ENCODE measurements around the gene FAM227B. TPM values are rescaled to one million over a fixed set of nuclear protein-coding genes. Genes with fewer than 3 reads are reported as not detected.
"Not testable (repeated sequence)": the region's sequence is repeated elsewhere in the genome, so short reads cannot be mapped to it uniquely, and the experiment has no call there.

FAM227B gene
- total and polyA plus RNA-seq, 3 donors from 2014 or later: 19.0 to 36.4 (median 28.3) TPM

DNA sequence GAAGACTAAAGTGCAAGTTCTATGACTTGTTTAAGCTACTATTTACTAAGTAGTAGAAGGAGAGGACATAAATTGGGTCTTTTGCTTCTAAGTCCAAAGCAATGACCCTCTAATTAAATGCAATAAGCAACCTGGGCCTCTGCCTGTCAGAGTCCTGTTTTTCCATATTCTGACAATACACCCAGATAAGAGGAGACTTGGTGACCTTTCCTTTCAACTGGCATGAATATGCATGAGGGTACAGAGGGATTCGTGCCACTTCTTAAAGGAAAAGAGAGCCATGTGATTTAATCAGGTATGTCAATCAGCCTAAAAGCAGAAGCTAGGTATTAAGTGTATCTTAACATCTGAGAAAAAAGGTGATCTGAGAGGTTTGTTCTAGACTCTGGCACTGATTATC is 248.3 kb downstream of the FAM227B start:
- WGBS, 2 donors: 79 to 83% methylated on average over 1 of the region's 1 CpG
- Histone ChIP-seq H3K4me1 (no peaks in the 10 kb centered on the region), H3K9me3 (no peaks in the 10 kb centered on the region), H3K36me3 (ENCODE audit: low read depth, missing control alignments) (no peaks in the 10 kb centered on the region), H3K27me3 (no peaks in the 10 kb centered on the region), H3K4me3 (no peak overlapping the region), H3K27ac (no peak overlapping the region)
- intact Hi-C loops (cut with DNase I; ENCODE audit: low total_unique reads): no loop called here
- no peak for TF ChIP-seq POLR2A (IDR thresholded peaks at IDR 0.05)
- TF ChIP-seq, protein P1, sequence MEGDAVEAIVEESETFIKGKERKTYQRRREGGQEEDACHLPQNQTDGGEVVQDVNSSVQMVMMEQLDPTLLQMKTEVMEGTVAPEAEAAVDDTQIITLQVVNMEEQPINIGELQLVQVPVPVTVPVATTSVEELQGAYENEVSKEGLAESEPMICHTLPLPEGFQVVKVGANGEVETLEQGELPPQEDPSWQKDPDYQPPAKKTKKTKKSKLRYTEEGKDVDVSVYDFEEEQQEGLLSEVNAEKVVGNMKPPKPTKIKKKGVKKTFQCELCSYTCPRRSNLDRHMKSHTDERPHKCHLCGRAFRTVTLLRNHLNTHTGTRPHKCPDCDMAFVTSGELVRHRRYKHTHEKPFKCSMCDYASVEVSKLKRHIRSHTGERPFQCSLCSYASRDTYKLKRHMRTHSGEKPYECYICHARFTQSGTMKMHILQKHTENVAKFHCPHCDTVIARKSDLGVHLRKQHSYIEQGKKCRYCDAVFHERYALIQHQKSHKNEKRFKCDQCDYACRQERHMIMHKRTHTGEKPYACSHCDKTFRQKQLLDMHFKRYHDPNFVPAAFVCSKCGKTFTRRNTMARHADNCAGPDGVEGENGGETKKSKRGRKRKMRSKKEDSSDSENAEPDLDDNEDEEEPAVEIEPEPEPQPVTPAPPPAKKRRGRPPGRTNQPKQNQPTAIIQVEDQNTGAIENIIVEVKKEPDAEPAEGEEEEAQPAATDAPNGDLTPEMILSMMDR (IDR thresholded peaks at IDR 0.05): no peak
- no peak for DNase-seq

DNA sequence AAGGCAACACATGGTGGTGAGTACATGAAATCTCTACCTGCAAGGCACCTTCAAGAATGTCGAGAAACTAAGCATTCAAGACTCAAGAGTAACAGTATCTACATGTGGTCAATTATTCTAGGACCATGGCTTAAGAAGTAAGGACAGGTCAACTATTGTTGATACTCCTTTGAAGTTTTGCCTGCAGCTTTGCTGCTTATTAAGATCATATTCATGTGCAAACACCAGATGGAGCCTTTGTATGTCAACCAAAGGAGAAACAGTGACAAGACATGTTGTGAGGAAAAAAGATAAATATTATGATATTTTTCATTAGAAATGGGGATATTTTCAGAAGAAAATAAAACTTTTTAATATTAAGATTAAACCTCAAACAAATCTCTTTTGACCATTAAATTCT is 249.8 kb downstream of the FAM227B start:
- WGBS, 2 donors: 85% methylated on average over 1 of the region's 1 CpG
- intact Hi-C loops (cut with DNase I; ENCODE audit: low total_unique reads): no loop called here
- DNase-seq: no peak
- Histone ChIP-seq H3K4me3 (no peak overlapping the region), H3K27ac (no peak overlapping the region), H3K36me3 (ENCODE audit: low read depth, missing control alignments) (no peaks in the 10 kb centered on the region), H3K27me3 (no peaks in the 10 kb centered on the region), H3K9me3 (no peaks in the 10 kb centered on the region), H3K4me1 (no peaks in the 10 kb centered on the region)
- TF ChIP-seq, protein P1 (IDR thresholded peaks at IDR 0.05): no peak
- no peak for TF ChIP-seq POLR2A (IDR thresholded peaks at IDR 0.05)

DNA sequence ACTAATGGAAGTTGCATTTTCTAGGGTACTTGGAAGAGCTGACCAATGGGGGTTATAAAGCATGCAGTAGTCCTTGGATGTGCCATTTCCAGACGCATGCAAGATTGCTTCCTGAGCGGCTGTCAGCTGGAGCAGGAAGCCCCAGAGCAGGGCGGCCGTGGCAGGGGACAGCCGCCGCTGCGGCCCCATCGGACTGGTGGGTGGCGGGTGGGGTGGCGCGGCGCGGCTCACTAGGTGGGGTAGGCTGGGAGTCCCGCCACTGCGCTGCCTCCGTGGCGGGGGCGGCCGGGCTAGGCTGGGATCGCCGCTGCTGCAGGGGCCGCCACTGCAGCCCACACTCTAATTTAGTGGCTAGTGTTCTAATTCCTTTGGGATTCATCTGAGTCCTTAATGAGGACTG is 254.1 kb downstream of the FAM227B start:
- intact Hi-C loops (cut with DNase I; ENCODE audit: low total_unique reads): no loop called here
- no peak for DNase-seq

DNA sequence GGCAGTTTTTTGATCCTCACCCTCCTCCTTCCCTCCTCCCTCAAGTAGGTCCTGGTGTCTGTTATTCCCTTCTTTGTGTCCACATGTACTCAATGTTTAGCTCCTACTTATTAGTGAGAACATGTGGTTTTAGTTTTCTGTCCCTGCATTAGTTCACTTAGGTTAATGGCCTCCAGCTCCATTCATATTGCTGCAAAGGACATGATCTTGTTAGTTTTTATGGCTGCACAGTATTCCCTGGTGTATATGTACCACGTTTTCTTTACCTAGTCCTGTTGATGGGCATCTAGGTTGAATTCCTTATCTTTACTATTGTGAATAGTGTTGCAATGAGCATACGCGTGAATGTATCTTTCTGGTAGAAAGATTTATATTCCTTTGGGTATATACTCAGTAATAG is 259.2 kb downstream of the FAM227B start:
- Histone ChIP-seq H3K27ac (no peak overlapping the region), H3K36me3 (ENCODE audit: low read depth, missing control alignments) (no peaks in the 10 kb centered on the region), H3K27me3 (no peaks in the 10 kb centered on the region), H3K9me3 (no peaks in the 10 kb centered on the region), H3K4me1 (no peaks in the 10 kb centered on the region), H3K4me3 (no peak overlapping the region)
- TF ChIP-seq POLR2A (IDR thresholded peaks at IDR 0.05): no peak
- TF ChIP-seq, protein P1 (IDR thresholded peaks at IDR 0.05): no peak
- DNase-seq: no peak
- 78 to 82% methylated on average over 3 of the region's 3 CpGs for WGBS, 2 donors
- intact Hi-C loops (cut with DNase I; ENCODE audit: low total_unique reads): no loop called here

More for the DNA sequence above, 254.1 kb downstream of the FAM227B start:
- no peak overlapping the region for H3K4me3 ChIP-seq
- no peaks in the 10 kb centered on the region for H3K9me3 ChIP-seq
- H3K27me3 ChIP-seq: no peaks in the 10 kb centered on the region
- WGBS, 2 donors: 58 to 60% methylated on average over 2 to 14 of the region's 22 CpGs
- H3K27ac ChIP-seq: no peak overlapping the region
- H3K4me1 ChIP-seq: no peaks in the 10 kb centered on the region
- H3K36me3 ChIP-seq (ENCODE audit: low read depth, missing control alignments): no peaks in the 10 kb centered on the region
- TF ChIP-seq, protein P1 (IDR thresholded peaks at IDR 0.05): no peak
- TF ChIP-seq POLR2A (IDR thresholded peaks at IDR 0.05): no peak

DNA sequence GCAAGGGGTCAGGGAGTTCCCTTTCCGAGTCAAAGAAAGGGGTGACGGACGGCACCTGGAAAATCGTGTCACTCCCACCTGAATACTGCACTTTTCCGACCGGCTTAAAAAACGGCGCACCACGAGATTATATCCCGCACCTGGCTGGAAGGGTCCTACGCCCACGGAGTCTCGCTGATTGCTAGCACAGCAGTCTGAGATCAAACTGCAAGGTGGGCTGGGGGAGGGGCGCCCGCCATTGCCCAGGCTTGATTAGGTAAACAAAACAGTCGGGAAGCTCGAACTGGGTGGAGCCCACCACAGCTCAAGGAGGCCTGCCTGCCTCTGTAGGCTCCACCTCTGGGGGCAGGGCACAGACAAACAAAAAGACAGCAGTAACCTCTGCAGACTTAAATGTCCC is 266.2 kb downstream of the FAM227B start:
- H3K36me3 ChIP-seq (ENCODE audit: low read depth, missing control alignments); intact Hi-C loops (cut with DNase I; ENCODE audit: low total_unique reads); H3K4me1 ChIP-seq; H3K27ac ChIP-seq; DNase-seq; H3K9me3 ChIP-seq; H3K4me3 ChIP-seq; H3K27me3 ChIP-seq: not testable (repeated sequence)
- 85 to 86% methylated on average over 16 of the region's 17 CpGs for WGBS, 2 donors

All from testis (tissue), 3 donors.